ENCODE data around the gene NAT8L.

NAT8L gene

DNA sequence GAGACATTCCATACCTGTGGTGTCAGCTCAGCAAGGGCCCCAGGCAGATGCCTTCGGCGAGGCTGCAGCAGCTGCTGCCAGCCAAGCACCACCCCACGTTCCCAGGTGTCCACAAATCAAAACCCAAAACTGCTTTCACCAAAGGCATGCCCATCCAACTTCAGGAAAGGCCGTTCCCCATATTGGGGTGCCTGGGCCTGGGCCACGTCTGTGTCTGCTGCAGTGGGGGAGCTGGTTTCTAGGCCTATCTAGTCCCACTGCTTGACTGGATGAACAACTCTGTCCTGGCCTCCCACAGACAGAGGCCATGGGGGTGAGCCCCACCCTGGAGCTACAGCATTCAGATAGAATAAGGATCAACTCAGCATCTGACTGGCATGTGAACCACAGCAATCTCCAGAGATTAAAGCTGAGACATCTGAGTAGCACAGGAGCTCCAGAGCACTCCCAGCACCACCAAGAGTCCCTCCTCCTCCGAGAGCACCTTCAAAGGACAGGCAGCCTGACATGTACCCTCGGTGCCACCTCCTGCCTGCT, 37.0 kb downstream of the NAT8L start:
- no peak for DNase-seq

DNA sequence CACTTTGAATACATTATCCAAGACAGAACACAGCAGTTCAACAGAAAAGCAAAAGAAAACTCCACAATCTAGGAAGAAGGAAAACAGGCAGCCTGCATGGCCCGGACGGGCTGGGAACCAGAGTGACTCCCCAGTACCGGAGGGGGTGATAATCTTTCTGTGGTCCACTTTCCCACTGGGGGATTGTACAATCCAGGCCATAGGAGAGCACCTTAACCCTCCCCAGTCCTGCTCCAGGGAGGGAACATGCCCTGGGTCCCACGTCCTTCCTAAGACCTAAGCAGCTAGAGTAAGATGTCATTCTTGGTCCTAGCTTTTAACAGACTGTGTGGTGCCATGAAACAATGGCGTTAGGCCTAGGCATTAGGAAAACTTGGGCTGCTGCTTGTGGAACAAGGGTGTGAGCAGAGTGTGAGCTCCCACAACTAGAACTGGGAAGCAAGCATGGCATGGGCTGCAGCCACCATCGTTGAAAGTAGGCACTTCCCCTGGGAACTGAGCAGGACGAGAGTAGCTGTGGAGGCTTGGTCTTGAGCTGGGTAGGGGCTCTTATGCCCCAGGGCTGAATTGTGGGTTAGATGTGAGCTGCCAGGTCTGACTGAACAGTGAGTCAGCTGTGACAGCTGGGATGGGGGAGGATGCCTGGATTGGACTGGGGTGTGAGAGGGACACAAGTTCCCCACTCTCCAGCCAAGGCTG, 42.4 kb downstream of the NAT8L start:
- DNase-seq = no peak

DNA sequence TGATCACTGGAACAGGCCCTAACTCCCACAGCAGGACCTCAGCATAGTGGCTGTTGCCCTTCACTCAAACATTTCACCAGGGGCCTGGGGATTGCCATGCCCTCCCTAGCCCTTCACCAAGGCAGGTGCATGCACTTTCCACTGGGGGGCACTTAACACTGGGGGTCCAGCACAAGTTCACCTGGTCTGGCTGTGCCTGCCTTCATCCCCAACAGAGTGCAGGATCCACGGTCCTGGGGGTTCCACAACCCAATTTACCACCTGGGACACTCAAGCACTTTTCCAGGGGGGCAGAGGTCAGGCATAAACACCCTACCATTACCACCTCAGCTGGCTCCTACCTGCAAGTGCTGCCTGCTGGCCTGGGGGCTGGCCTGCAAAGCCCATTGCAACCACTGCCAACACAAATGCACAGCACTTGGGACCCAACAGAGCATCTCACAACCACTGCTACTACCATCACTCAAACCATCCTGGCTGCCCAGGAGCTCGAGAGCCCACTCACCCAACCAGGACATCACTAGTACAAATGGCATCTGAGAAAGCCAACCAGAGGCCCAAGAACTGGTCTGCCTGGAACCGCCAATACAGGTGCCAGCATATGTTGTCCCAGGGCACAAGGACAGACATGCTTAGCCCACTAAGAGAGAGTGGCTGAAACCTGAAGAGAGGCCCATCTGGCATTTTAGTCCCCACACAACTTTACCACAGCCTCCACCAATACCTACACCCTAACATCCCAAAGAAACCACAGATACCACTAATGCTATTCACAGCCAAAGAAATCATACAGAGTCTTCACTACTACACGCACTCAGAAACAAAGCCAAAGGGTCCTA, 43.1 kb downstream of the NAT8L start:
- DNase-seq = no peak

DNA sequence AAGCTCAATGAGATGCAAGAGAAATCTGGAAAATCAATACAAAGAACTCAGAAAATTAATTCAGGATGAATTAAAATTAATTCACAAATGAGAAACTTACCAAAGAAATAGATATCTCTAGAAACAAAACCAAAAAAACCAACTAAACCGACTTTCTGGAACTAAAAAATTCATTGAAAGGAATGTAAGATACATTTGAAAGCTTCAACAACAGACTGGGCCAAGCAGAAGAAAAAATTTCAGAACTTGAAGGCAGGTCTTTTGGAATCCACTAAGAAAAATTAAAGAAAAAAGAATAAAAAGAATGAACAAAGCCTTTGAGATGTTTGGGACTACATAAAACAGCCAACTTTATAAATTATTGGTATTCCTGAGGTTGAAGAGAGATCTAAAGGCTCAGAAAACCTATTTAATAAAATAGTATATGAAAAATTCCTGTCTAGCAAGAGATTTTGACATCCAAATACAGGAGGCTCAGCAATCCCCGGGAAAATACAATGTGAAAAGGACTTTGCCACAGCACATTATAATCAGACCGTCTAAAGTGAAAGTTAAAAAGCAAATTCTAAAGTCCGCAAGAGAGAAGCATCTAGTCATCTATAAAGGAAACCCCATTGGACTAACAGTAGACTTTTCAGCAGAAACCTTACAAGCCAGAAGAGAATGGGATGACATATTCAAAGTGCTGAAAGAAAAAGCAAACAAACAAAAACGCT, 44.2 kb downstream of the NAT8L start:
- no peak for DNase-seq

DNA sequence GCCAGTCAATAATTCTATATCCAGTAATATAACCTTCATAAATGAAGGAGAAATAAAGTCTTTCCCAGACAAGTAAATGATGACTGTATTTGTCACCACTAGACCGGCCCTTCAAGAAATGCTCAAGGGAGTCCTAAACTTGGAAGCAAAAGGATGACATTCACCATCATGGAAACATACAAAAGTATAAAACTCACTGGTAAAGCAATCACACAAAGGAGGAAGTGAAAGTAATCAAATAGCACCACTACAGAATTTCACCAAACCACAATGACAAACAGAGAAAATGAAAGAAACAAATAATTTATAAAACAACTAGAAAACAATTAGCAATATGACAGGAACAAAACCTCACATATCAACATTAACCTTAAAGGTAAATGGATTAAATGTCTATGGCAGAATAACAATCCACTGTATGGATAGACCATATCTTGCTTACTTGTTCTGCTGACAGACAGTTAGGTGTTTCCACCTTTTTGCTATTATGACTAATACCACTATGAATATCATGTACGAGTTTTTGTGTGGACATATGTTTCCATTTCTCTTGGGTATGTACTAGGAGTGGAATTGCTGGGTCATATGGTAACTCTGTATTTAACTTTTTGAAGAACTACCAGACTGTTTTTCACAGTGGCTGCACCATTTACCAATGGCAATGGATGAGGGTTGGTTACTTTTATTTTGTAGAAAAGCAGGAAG, 44.9 kb downstream of the NAT8L start:
- no peak for DNase-seq

DNA sequence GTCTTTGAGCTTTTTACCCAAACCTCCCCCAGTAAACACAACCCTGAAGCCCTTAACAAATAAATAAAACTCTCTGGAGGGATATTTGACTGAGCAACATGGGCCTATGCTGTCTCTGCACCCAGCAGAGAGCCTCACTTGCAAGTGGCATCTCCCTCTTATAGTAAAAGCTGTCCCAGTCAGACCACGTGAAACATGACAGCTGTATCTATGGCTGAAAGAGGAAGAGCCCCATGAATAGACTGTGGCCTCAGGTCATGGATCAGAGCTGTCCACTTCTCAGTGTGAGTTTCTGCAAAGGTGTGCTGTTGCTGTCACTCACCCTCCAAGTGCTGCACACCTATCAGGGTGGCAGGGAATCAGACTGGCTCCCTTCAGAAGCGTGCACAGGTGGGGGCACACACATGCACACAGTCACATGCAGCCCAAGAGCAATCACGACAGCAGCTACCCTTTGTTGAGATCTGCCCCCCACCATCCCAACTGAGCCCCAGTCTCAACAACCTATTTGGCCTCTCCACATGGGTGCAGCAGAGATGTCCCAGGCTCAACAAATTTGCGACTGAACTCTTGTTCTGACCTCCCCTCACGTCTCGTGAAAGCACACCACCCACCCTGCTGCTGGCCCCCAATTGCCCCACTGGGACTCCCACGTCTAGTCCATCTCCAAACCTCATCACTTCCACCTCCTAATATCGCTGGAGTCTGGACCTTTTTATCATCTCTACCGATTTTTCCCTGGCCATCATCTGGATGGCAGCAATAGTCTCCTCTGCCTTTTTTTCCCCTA, 45.6 kb downstream of the NAT8L start:
- DNase-seq = no peak

DNA sequence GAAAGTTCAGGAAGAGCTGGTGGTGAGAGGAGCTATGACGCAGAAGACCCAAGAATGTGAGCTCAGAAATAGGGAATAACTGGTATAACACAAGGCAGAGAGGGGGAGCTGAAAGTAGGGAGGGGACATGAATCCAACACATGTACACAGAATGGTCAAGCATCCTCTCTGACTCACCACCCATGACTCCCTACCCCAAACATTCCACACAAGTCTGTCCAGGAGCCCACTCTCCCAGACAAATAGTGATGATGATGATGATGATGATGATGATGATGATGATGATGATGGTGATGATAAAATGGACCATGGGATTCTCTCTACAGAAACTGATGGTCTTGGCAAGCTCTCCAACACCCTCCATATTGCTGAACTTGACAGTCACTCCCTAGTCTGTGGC, 46.4 kb downstream of the NAT8L start:
- DNase-seq = no peak

DNA sequence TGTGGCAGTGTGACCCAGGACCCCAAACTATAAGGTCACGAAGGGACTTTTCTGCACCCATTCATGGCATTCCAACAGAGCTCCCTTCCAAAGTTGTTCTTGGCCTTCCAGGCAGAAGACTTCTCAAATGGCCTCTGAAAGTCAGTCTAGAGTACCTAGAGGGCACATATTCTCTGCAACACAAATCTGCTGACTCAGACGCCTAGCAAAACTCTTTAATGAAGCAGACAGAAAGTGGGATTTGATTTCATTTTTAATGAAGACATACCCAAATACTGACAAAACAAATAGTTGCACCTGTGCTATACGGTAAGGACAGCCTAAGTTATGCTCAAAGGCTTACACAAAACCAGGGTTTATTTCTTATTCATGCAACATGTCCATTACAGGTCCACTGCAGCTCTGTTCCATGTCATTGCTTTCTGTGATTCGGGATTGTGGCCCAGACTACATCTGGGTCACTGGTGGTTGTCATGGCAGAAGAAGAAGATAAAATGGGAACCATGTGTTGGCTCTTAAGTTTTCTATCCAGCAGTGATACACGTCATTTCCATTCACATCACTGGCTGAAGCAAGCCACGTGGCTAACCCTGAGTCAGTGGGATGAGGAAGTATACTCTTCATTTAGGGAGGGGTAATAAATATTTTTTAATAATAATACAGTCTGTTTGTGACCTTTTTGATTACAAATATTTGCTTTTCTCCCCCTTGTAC, 57.7 kb downstream of the NAT8L start:
- no peak for DNase-seq

Data from CD4-positive, alpha-beta T cell treated with Interleukin-10 for 1 hour (primary cell).